GM21367 (cell line): ENCODE results near the gene HBD.

Experiments used
- ATAC-seq: cut with Tn5 transposase; IDR thresholded peaks from one replicate; pipeline ENCODE4 v1.9.1; 2021; ENCODE audit not compliant: unreplicated experiment

HBD gene

DNA sequence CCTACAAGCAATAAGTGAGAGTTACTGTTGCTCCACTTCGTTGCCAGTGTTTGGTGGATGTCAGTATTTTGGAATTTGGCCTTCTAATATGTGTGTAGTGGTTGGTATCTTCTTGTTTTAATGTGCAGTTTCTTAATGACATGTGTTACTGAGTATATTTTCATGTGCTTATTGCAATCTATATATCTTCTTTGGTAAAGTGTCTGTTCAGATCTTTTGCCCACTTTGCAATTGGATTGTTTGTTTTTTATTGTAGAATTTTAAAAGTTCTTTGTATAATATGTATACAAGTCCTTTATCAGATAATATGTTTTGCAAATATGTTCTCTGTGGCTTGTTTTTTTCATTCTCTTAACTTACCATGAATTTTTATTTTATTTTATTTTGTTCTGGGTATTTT lies 41.5 kb downstream of the HBD start:
- ATAC-seq = no peak

DNA sequence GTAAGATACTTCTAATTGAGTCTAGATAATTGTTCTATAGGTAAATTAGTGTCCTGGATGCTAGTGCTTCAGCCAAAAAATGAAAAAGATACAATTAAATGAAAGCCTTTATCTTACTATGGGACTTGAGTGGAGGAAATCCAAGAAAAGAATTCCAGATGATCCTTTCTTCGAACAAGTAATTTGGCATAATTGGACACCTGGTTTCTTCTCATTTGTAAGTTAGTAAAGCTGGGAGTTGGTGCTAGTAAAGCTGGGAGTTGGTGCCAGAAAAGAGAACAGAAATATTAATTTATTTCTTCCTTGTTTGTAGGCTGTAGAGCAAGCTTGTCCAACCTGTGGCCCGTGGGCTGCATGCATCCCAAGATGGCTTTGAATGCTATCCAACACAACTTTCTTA lies 46.1 kb downstream of the HBD start:
- ATAC-seq = no peak
